Mucosa of rectum (tissue), 2 donors: ENCODE measurements around the gene RPTOR.

Experiments
- H3K27ac ChIP-seq, 2 donors: one replicate each; pipeline ENCODE4 v1.7.0; 2013; ENCODE audit warnings: inconsistent platforms in 2 of 2, low read depth in 2 of 2, low read length in 2 of 2
- H3K27me3 ChIP-seq, 2 donors: one replicate each; pipeline ENCODE4 v1.7.0; 2013; ENCODE audit warnings: low read length in 2 of 2; ENCODE audit not compliant: control insufficient read depth in 2 of 2, insufficient read depth in 2 of 2
- H3K36me3 ChIP-seq, 2 donors: one replicate each; pipeline ENCODE4 v1.7.0; 2013; ENCODE audit warnings: low read length in 2 of 2; ENCODE audit not compliant: control insufficient read depth in 2 of 2, insufficient read depth in 2 of 2
- H3K4me1 ChIP-seq, 2 donors: one replicate each; pipeline ENCODE4 v1.7.0; 2013; ENCODE audit warnings: low read length in 2 of 2, mild to moderate bottlenecking in 1 of 2; ENCODE audit not compliant: control insufficient read depth in 2 of 2, insufficient read depth in 2 of 2
- H3K4me3 ChIP-seq, 2 donors: one replicate each; pipeline ENCODE4 v1.7.0; 2013; ENCODE audit warnings: low read length in 2 of 2
- H3K9ac ChIP-seq, 2 donors: one replicate each; pipeline ENCODE4 v1.7.0; 2013; ENCODE audit warnings: low read length in 2 of 2, low read depth in 1 of 2, mild to moderate bottlenecking in 1 of 2
- H3K9me3 ChIP-seq, 2 donors: one replicate each; pipeline ENCODE4 v1.7.0; 2013; ENCODE audit warnings: low read length in 2 of 2; ENCODE audit not compliant: control insufficient read depth in 2 of 2
- donor health status: healthy.
- donor health status: Normal muscosa, but diverticular disease.

The RPTOR gene

DNA sequence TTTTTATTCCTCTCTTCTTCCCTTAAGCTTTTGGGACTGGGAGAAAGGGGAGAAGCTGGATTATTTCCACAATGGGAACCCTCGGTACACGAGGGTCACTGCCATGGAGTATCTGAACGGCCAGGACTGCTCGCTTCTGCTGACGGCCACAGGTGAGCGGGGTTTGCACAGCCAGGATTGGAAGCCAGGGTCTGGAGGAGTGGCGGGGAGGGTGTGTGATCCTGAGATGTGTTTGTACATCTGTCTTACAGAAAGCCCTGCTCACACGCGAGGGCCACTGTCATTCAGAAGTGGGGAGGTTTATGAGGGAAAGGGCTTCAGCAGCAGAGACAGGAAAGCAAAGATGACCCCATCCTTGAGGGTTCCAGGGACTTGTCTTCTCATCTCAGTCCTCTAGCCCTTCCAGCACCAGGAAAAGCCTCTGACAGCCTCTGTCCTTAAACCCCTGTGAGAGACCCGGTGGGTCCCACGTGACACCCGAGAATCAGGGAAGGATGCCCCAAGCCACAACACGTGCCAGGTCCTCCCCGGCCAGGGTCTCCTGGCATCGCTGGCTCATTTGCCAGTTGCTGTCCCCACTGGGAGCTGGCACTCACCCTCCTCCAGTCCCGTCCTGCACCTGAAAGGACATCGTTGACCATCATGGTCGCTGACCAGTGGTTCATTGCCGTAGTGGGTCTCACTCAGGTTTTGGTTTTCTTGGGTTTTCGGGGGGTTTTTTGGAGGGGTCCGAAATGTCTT, 402.7 kb downstream of the RPTOR start:
- H3K9me3 ChIP-seq = no peaks in the 10 kb centered on the region
- H3K27me3 ChIP-seq = no peaks in the 10 kb centered on the region
- no peak overlapping the region for H3K4me3 ChIP-seq
- peaks cover 4 to 6% of the 10 kb centered on the region in 2 donors for H3K4me1 ChIP-seq
- H3K36me3 ChIP-seq = peaks cover 16 to 23% of the 10 kb centered on the region in 2 donors
- H3K27ac ChIP-seq = no peak overlapping the region
- no peak overlapping the region for H3K9ac ChIP-seq

GRCh38 chr17:80948019-80948975, 403.7 kb downstream of the RPTOR start:
- Histone ChIP-seq H3K9ac (no peak overlapping the region), H3K36me3 (peaks cover 18 to 23% of the 10 kb centered on the region in 2 donors), H3K4me1 (peaks cover 0 to 3% of the 10 kb centered on the region in 2 donors), H3K4me3 (no peak overlapping the region), H3K27ac (no peak overlapping the region), H3K9me3 (no peaks in the 10 kb centered on the region), H3K27me3 (no peaks in the 10 kb centered on the region)

DNA sequence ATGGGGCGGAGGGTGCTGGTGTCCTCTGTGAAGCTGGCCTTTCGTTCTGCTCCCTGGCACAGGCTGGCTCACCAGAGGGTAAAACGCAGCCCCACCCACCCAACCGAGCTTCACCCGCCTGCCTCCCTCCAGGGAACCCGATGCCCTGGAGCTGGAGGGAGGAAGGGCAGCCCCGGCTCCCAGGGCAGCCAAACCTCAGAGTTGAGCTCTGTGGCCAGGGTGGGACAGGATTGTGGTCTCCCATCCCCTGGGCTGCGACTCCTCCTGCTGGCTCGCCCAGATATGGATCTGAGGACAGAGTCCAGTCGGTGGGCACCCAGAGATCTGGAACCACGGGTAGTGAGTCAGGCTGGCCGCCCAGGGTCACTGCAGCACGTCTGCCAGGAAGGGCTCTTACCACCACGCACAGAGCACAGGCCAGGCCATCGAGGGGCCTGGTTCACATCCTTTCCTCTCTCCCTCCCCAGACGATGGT, 404.4 kb downstream of the RPTOR start:
- no peaks in the 10 kb centered on the region for H3K9me3 ChIP-seq

GRCh38 chr17:80949451-80950421, 405.1 kb downstream of the RPTOR start:
- Histone ChIP-seq H3K27ac (no peak overlapping the region), H3K9ac (no peak overlapping the region), H3K36me3 (peaks cover 18 to 23% of the 10 kb centered on the region in 2 donors), H3K27me3 (no peaks in the 10 kb centered on the region), H3K4me3 (no peak overlapping the region), H3K9me3 (no peaks in the 10 kb centered on the region), H3K4me1 (no peaks in the 10 kb centered on the region)

More for the DNA sequence above, 404.4 kb downstream of the RPTOR start:
- H3K27me3 ChIP-seq = no peaks in the 10 kb centered on the region
- no peak overlapping the region for H3K9ac ChIP-seq
- H3K4me3 ChIP-seq = no peak overlapping the region
- no peak overlapping the region for H3K27ac ChIP-seq
- peaks cover 0 to 3% of the 10 kb centered on the region in 2 donors for H3K4me1 ChIP-seq
- peaks cover 18 to 23% of the 10 kb centered on the region in 2 donors for H3K36me3 ChIP-seq

- no peak overlapping the region for H3K9ac ChIP-seq
- no peaks in the 10 kb centered on the region for H3K4me1 ChIP-seq
- H3K4me3 ChIP-seq = no peak overlapping the region
- no peaks in the 10 kb centered on the region for H3K9me3 ChIP-seq
- peaks cover 17 to 22% of the 10 kb centered on the region in 2 donors for H3K36me3 ChIP-seq
- H3K27me3 ChIP-seq = no peaks in the 10 kb centered on the region
- no peak overlapping the region for H3K27ac ChIP-seq
These were observed 406.0 kb downstream of the RPTOR start for GRCh38 chr17:80950466-80951120.

GRCh38 chr17:80951121-80952090, 406.8 kb downstream of the RPTOR start:
- no peaks in the 10 kb centered on the region for H3K27me3 ChIP-seq
- H3K4me1 ChIP-seq = no peaks in the 10 kb centered on the region

GRCh38 chr17:80952291-80952690, 407.7 kb downstream of the RPTOR start:
- no peaks in the 10 kb centered on the region for H3K4me1 ChIP-seq
- peaks cover 9 to 13% of the 10 kb centered on the region in 2 donors for H3K36me3 ChIP-seq
- no peaks in the 10 kb centered on the region for H3K27me3 ChIP-seq
- H3K4me3 ChIP-seq = no peak overlapping the region
- no peak overlapping the region for H3K27ac ChIP-seq
- no peaks in the 10 kb centered on the region for H3K9me3 ChIP-seq
- H3K9ac ChIP-seq = no peak overlapping the region

More at GRCh38 chr17:80951121-80952090, 406.8 kb downstream of the RPTOR start:
- H3K36me3 ChIP-seq = peaks cover 11 to 15% of the 10 kb centered on the region in 2 donors
- H3K9ac ChIP-seq = no peak overlapping the region
- no peak overlapping the region for H3K27ac ChIP-seq
- H3K4me3 ChIP-seq = no peak overlapping the region
- H3K9me3 ChIP-seq = no peaks in the 10 kb centered on the region

DNA sequence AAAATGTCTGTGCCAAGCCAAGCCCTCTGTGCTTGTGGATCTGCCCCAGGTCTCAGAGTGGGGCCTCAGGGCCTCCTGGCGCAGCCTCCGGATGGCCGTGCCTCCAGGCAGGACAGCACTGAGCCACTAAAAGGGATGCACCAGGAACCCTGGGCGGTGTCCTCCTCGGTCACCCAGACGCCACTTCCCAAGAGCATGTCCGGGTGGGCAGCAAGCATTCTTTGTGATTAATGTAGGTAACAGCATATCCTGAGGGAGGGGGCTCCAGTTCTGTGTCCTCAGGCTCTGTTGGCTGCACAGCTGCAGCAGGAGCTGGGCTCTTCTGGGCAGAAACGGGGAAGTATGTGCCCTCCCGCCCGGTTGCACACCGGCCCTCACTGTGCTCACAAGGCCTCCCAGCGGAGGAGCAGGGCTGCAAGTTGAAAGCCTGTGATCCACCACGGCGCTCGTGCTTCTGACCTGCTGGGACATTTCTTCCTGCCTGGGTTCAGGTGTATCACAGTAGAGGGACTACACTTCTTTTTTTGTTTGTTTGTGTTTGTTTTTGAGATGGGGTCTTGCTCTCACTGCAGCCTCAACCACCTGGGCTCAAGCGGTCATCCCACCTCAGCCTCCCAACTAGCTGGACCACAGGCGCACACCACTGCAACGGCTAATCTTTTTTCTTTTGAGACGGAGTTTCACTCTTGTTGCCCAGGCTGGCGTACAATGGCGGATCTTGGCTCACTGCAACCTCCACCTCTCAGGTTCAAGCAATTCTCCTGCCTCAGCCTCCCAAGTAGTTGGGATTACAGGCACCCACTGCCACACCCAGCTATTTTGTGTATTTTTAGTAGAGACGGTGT, 409.1 kb downstream of the RPTOR start:
- no peak overlapping the region for H3K4me3 ChIP-seq
- H3K27me3 ChIP-seq = no peaks in the 10 kb centered on the region
- H3K9ac ChIP-seq = no peak overlapping the region
- no peaks in the 10 kb centered on the region for H3K9me3 ChIP-seq
- no peak overlapping the region for H3K27ac ChIP-seq
- peaks cover 0 to under 1% of the 10 kb centered on the region in 2 donors for H3K4me1 ChIP-seq
- H3K36me3 ChIP-seq = peaks cover 3 to 14% of the 10 kb centered on the region in 2 donors
